Vagina (tissue), 2 donors: ENCODE results near the gene CRLF2. TPM values are rescaled to one million over a fixed set of nuclear protein-coding genes. Genes with fewer than 3 reads are reported as not detected.
"Not testable (repeated sequence)": the region's sequence is repeated elsewhere in the genome, so short reads cannot be mapped to it uniquely, and the experiment has no call there.

Experiments
- DNase-seq, 2 donors: peaks; one replicate each; pipeline ENCODE4 v3.0.0-alpha.2; 2017; ENCODE audit errors: extremely low spot score in 2 of 2
- H3K27ac ChIP-seq: fragments of 200-600 bp; sonication (generic); one replicate; pipeline ENCODE4 v1.5.1; 2019
- H3K27me3 ChIP-seq: fragments of 200-600 bp; sonication (generic); one replicate; pipeline ENCODE4 v1.5.1; 2019
- H3K36me3 ChIP-seq, 2 donors: fragments of 200-600 bp; sonication (generic); one replicate each; pipeline ENCODE4 v1.5.1; 2017 to 2019
- H3K4me1 ChIP-seq: fragments of 200-600 bp; sonication (generic); one replicate; pipeline ENCODE4 v1.5.1; 2019
- H3K4me3 ChIP-seq, 2 donors: fragments of 200-600 bp; sonication (generic); 1 replicate in 1 of 2; 2 replicates in 1 of 2; pipeline ENCODE4 v1.5.1; 2016 to 2019
- H3K9me3 ChIP-seq: fragments of 200-600 bp; sonication (generic); one replicate; pipeline ENCODE4 v1.5.1; 2019
- CTCF ChIP-seq, 3 experiments: fragments of 450-650 bp in 2 of 3; fragments of 200-600 bp in 1 of 3; sonication (generic) in 1 of 3; IDR thresholded peaks; one replicate each; pipeline ENCODE4 v1.5.1; 2017 to 2019; ENCODE audit warnings: antibody characterized with exemption in 3 of 3, mild to moderate bottlenecking in 2 of 3, moderate library complexity in 2 of 3
- POLR2A ChIP-seq, 2 donors: fragments of 450-650 bp; IDR thresholded peaks; one replicate each; pipeline ENCODE4 v1.6.1; 2017; ENCODE audit warnings: antibody characterized with exemption in 2 of 2, mild to moderate bottlenecking in 2 of 2, moderate library complexity in 2 of 2
- POLR2AphosphoS5 ChIP-seq, 2 donors: sonication (generic); formaldehyde crosslinking; IDR thresholded peaks; one replicate each; pipeline ENCODE4 v1.9.0; 2017; ENCODE audit warnings: antibody characterized with exemption in 2 of 2, mild to moderate bottlenecking in 2 of 2, low read depth in 1 of 2; ENCODE audit not compliant: insufficient read depth in 1 of 2
- intact Hi-C: fragments of 100-400 bp; cut with DNase I; formaldehyde crosslinking; loops from one replicate; pipeline ENCODE4 v1.15.1; 2023
- total RNA-seq: library from RNA; depleted of rRNA; stranded (reverse); fragments of >200 nt; gene quantifications from one replicate; pipeline ENCODE4 v1.2.3, GENCODE V29; 2016

CRLF2 gene
- total RNA-seq, 1 donor from 2014 or later: not detected

- no peak overlapping the region for H3K27ac ChIP-seq
- H3K9me3 ChIP-seq: no peaks in the 10 kb centered on the region
- H3K27me3 ChIP-seq: no peaks in the 10 kb centered on the region
- no peak for DNase-seq
- TF ChIP-seq POLR2A (IDR thresholded peaks at IDR 0.05) (peak in 1 of 2 donors; percentile 13), POLR2AphosphoS5 (IDR thresholded peaks at IDR 0.05; ENCODE audit: insufficient read depth in 1 of 2, low read depth in 1 of 2) (no peak), CTCF (IDR thresholded peaks at IDR 0.05) (no peak)
- no peaks in the 10 kb centered on the region for H3K36me3 ChIP-seq
- no peak overlapping the region for H3K4me3 ChIP-seq
- H3K4me1 ChIP-seq: no peaks in the 10 kb centered on the region
- intact Hi-C loops: no loop called here
These were observed 27.3 kb upstream of the CRLF2 start for GRCh38 chrX:1239681-1240142.

GRCh38 chrX:1231850-1232465, 19.5 kb upstream of the CRLF2 start:
- DNase-seq: no peak
- Histone ChIP-seq H3K4me1 (no peaks in the 10 kb centered on the region), H3K27me3 (no peaks in the 10 kb centered on the region), H3K36me3 (no peaks in the 10 kb centered on the region), H3K9me3 (no peaks in the 10 kb centered on the region), H3K4me3 (no peak overlapping the region), H3K27ac (no peak overlapping the region)
- intact Hi-C loops: no loop called here
- TF ChIP-seq POLR2AphosphoS5 (IDR thresholded peaks at IDR 0.05; ENCODE audit: insufficient read depth in 1 of 2, low read depth in 1 of 2) (no peak), POLR2A (IDR thresholded peaks at IDR 0.05) (no peak), CTCF (IDR thresholded peaks at IDR 0.05) (no peak)

GRCh38 chrX:1228101-1228500, 15.7 kb upstream of the CRLF2 start:
- intact Hi-C loops: not testable (repeated sequence)

GRCh38 chrX:1226249-1226648, 13.8 kb upstream of the CRLF2 start:
- Histone ChIP-seq H3K4me1 (no peaks in the 10 kb centered on the region), H3K4me3 (no peak overlapping the region), H3K36me3 (no peaks in the 10 kb centered on the region), H3K9me3 (no peaks in the 10 kb centered on the region), H3K27me3 (no peaks in the 10 kb centered on the region), H3K27ac (no peak overlapping the region)
- no peak for TF ChIP-seq POLR2A (IDR thresholded peaks at IDR 0.05)
- TF ChIP-seq POLR2AphosphoS5 (IDR thresholded peaks at IDR 0.05; ENCODE audit: insufficient read depth in 1 of 2, low read depth in 1 of 2): no peak
- no peak for TF ChIP-seq CTCF (IDR thresholded peaks at IDR 0.05)
- DNase-seq: no peak
- intact Hi-C loops: no loop called here

More at GRCh38 chrX:1228101-1228500, 15.7 kb upstream of the CRLF2 start:
- H3K27ac ChIP-seq, H3K4me1 ChIP-seq, H3K9me3 ChIP-seq, H3K36me3 ChIP-seq, H3K4me3 ChIP-seq, DNase-seq, H3K27me3 ChIP-seq: not testable (repeated sequence)

GRCh38 chrX:1224954-1225353, 12.5 kb upstream of the CRLF2 start:
- Histone ChIP-seq H3K4me3 (no peak overlapping the region), H3K27ac (no peak overlapping the region), H3K36me3 (no peaks in the 10 kb centered on the region), H3K9me3 (no peaks in the 10 kb centered on the region), H3K4me1 (no peaks in the 10 kb centered on the region), H3K27me3 (no peaks in the 10 kb centered on the region)
- intact Hi-C loops: no loop called here
- no peak for DNase-seq
- no peak for TF ChIP-seq POLR2A (IDR thresholded peaks at IDR 0.05)

- Histone ChIP-seq H3K27ac (no peak overlapping the region), H3K36me3 (no peaks in the 10 kb centered on the region), H3K4me3 (no peak overlapping the region), H3K9me3 (no peaks in the 10 kb centered on the region), H3K4me1 (no peaks in the 10 kb centered on the region), H3K27me3 (no peaks in the 10 kb centered on the region)
- no peak for DNase-seq
- no peak for TF ChIP-seq POLR2A (IDR thresholded peaks at IDR 0.05)
- no peak for TF ChIP-seq CTCF (IDR thresholded peaks at IDR 0.05)
- no peak for TF ChIP-seq POLR2AphosphoS5 (IDR thresholded peaks at IDR 0.05; ENCODE audit: insufficient read depth in 1 of 2, low read depth in 1 of 2)
- intact Hi-C loops: no loop called here
These were observed 10.8 kb upstream of the CRLF2 start for GRCh38 chrX:1223242-1223600.
